ENCODE measurements around the gene GAS5. TPM values are rescaled to one million over a fixed set of nuclear protein-coding genes. Genes with fewer than 3 reads are reported as not detected.

The GAS5 gene
- polyA plus RNA-seq, 1 of the 3 experiments (the other 2 are of a cell fraction): 961 TPM

GRCh38 chr1:173888749-173889148, 21.0 kb upstream of the GAS5 start:
- Histone ChIP-seq H3K4me1 (ENCODE audit: control insufficient read depth in 1 of 2, insufficient read depth in 2 of 2, low read depth in 1 of 2, low read length in 1 of 2) (no peaks in the 10 kb centered on the region), H3K4me3 (ENCODE audit: low read depth in 2 of 2, low read length in 1 of 2) (no peak overlapping the region), H3K9me3 (no peaks in the 10 kb centered on the region), H3F3A (replicated peaks; ENCODE audit: insufficient read depth) (no peaks in the 10 kb centered on the region), H3K27me3 (ENCODE audit: insufficient read depth) (no peaks in the 10 kb centered on the region), H3K9ac (no peak overlapping the region), H3K79me2 (ENCODE audit: insufficient read depth) (no peaks in the 10 kb centered on the region; the same call in 1 of the 2 replicates), H3K9me2 (no peaks in the 10 kb centered on the region), H4K20me1 (ENCODE audit: insufficient read depth) (no peaks in the 10 kb centered on the region), H3K27ac (ENCODE audit: low read depth in 2 of 2, low read length in 1 of 2) (no peak overlapping the region), H2AFZ (ENCODE audit: low read depth) (no peak overlapping the region), H3K36me3 (replicated peaks in 1 of 2; ENCODE audit: control insufficient read depth in 1 of 2, insufficient read depth in 2 of 2, low read length in 1 of 2) (peaks cover 33 to 61% of the 10 kb centered on the region in 2 experiments), H3K4me2 (no peak overlapping the region)
- ChIA-PET POLR2A (no interaction called here), CTCF (interaction anchor here (1.1 kb wide), 1 partner anchor 45 kb away, joined by 3 read pairs; no protein-coding TSS in a partner anchor)
- no peak for TF ChIP-seq MAX (IDR thresholded peaks at IDR 0.05; ENCODE audit: low read depth)
- no peak for TF ChIP-seq POLR2AphosphoS5 (IDR thresholded peaks at IDR 0.05; ENCODE audit: low read depth, low read length)
- TF ChIP-seq SIN3A (IDR thresholded peaks at IDR 0.05; ENCODE audit: borderline replicate concordance, low read depth, low read length): no peak
- TF ChIP-seq PBX3 (IDR thresholded peaks at IDR 0.05): no peak
- no peak for TF ChIP-seq FOSL2 (IDR thresholded peaks at IDR 0.05; ENCODE audit: borderline replicate concordance, low read depth)
- TF ChIP-seq FOXM1 (IDR thresholded peaks at IDR 0.05; ENCODE audit: low read depth): no peak
- TF ChIP-seq IRF3 (IDR thresholded peaks at IDR 0.05; ENCODE audit: low read depth, low read length): no peak
- no peak for TF ChIP-seq NFIC (IDR thresholded peaks at IDR 0.05; ENCODE audit: borderline replicate concordance)
- TF ChIP-seq RXRA (IDR thresholded peaks at IDR 0.05; ENCODE audit: borderline replicate concordance, low read depth): no peak
- no peak for TF ChIP-seq RCOR1 (IDR thresholded peaks at IDR 0.05; ENCODE audit: low read length)
- no peak for TF ChIP-seq TCF12 (IDR thresholded peaks at IDR 0.05)
- no peak for TF ChIP-seq GATA2 (CRISPR knock-in tag; IDR thresholded peaks at IDR 0.05)
- no peak for DNase-seq

- TF ChIP-seq USF2 (IDR thresholded peaks at IDR 0.05; ENCODE audit: borderline replicate concordance, low read depth, low read length): no peak
- TF ChIP-seq FOXM1 (IDR thresholded peaks at IDR 0.05; ENCODE audit: low read depth): no peak
- no peak for TF ChIP-seq USF1 (IDR thresholded peaks at IDR 0.05; ENCODE audit: borderline replicate concordance, low read depth)
- no peak for TF ChIP-seq NFIC (IDR thresholded peaks at IDR 0.05; ENCODE audit: borderline replicate concordance)
- no peak for TF ChIP-seq EZH2phosphoT487 (IDR thresholded peaks at IDR 0.05; ENCODE audit: borderline replicate concordance, low read depth)
- Histone ChIP-seq H4K20me1 (ENCODE audit: insufficient read depth) (no peaks in the 10 kb centered on the region), H3K36me3 (replicated peaks in 1 of 2; ENCODE audit: control insufficient read depth in 1 of 2, insufficient read depth in 2 of 2, low read length in 1 of 2) (peaks cover 38 to 56% of the 10 kb centered on the region in 2 experiments), H3K9ac (no peak overlapping the region), H3K79me2 (ENCODE audit: insufficient read depth) (peaks cover 3% of the 10 kb centered on the region; the same call in 1 of the 2 replicates), H3K9me3 (no peaks in the 10 kb centered on the region), H3K27ac (ENCODE audit: low read depth in 2 of 2, low read length in 1 of 2) (no peak overlapping the region), H2AFZ (ENCODE audit: low read depth) (no peak overlapping the region), H3F3A (replicated peaks; ENCODE audit: insufficient read depth) (no peaks in the 10 kb centered on the region), H3K4me1 (ENCODE audit: control insufficient read depth in 1 of 2, insufficient read depth in 2 of 2, low read depth in 1 of 2, low read length in 1 of 2) (no peaks in the 10 kb centered on the region), H3K9me2 (no peaks in the 10 kb centered on the region), H3K4me3 (ENCODE audit: low read depth in 2 of 2, low read length in 1 of 2) (no peak overlapping the region), H3K4me2 (no peak overlapping the region), H3K27me3 (ENCODE audit: insufficient read depth) (no peaks in the 10 kb centered on the region)
- WGBS (ENCODE audit: low lambda C conversion rate): 87% methylated on average over 2 of the region's 2 CpGs
- ChIA-PET POLR2A (interaction anchor here (1.5 kb wide), 1 partner anchor 19 kb away, joined by 5 read pairs; the partner anchor contains the start of gene ZBTB37), CTCF (no interaction called here)
- no peak for DNase-seq
Observed at GRCh38 chr1:173887627-173888026, 19.8 kb upstream of the GAS5 start.

Measured in SK-N-SH (cell line).